ENCODE measurements around the gene SLC25A26.

DNA sequence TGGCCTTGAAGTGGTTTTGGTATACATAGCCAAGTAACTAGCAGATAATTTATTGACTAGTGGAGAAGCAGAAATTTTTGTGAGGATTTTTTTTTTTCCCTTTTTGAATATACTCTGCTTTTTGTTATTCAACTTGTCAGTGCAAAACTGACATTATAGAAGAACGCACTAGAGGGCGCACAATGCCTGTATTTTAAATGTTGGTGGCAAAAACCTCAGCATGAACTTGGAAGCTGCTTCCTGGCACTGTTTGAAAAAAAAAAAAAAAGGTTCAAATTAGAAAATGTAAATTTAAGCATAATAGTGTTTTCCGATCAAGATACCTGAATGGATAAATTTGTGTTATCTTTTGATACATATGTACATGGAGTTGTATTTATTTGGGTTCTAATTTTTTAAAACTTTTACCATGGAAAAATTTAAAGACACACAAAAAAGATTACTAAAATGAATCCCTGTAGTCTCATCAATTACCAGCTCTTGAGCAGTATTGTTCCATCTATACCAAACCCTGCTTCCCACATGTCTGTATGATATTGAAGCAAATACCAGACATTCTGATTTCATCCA is 56.0 kb downstream of the SLC25A26 start:
- TF ChIP-seq, protein P1, sequence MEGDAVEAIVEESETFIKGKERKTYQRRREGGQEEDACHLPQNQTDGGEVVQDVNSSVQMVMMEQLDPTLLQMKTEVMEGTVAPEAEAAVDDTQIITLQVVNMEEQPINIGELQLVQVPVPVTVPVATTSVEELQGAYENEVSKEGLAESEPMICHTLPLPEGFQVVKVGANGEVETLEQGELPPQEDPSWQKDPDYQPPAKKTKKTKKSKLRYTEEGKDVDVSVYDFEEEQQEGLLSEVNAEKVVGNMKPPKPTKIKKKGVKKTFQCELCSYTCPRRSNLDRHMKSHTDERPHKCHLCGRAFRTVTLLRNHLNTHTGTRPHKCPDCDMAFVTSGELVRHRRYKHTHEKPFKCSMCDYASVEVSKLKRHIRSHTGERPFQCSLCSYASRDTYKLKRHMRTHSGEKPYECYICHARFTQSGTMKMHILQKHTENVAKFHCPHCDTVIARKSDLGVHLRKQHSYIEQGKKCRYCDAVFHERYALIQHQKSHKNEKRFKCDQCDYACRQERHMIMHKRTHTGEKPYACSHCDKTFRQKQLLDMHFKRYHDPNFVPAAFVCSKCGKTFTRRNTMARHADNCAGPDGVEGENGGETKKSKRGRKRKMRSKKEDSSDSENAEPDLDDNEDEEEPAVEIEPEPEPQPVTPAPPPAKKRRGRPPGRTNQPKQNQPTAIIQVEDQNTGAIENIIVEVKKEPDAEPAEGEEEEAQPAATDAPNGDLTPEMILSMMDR (IDR thresholded peaks at IDR 0.05): peak; percentile 28 to 63 (median 60)
- no peak for TF ChIP-seq POLR2A (IDR thresholded peaks at IDR 0.05)
- TF ChIP-seq EP300 (IDR thresholded peaks at IDR 0.05): no peak
